KOPT-K1 (cell line): ENCODE results near the gene ERP27.

ENCODE experiments used
- H3K27ac ChIP-seq: fragments of 200-600 bp; sonication (generic); 2 replicates; pipeline ENCODE4 v1.5.1; 2016; ENCODE audit warnings: antibody characterized with exemption, mild to moderate bottlenecking, low read depth, low read length; ENCODE audit not compliant: poor library complexity, severe bottlenecking
- H3K36me3 ChIP-seq: fragments of 200-600 bp; sonication (generic); 2 replicates; pipeline ENCODE4 v1.5.1; 2017; ENCODE audit warnings: antibody characterized with exemption, mild to moderate bottlenecking, low read length, moderate library complexity; ENCODE audit not compliant: insufficient read depth
- H3K9me3 ChIP-seq: fragments of 200-600 bp; sonication (generic); 2 replicates; pipeline ENCODE4 v1.5.1; 2017; ENCODE audit warnings: antibody characterized with exemption, low read length, mild to moderate bottlenecking; ENCODE audit not compliant: insufficient read depth, poor library complexity, severe bottlenecking

ERP27 gene

GRCh38 chr12:14907953-14908352, 30.4 kb downstream of the ERP27 start:
- peaks cover 3% of the 10 kb centered on the region; the same call in 1 of the 2 replicates for H3K36me3 ChIP-seq
- H3K27ac ChIP-seq, result no peak overlapping the region
- no peaks in the 10 kb centered on the region for H3K9me3 ChIP-seq

- no peaks in the 10 kb centered on the region for H3K9me3 ChIP-seq
- no peaks in the 10 kb centered on the region for H3K36me3 ChIP-seq
- no peak overlapping the region for H3K27ac ChIP-seq
Observed at GRCh38 chr12:14906114-14906513, 32.2 kb downstream of the ERP27 start.

GRCh38 chr12:14905269-14906004, 32.9 kb downstream of the ERP27 start:
- H3K27ac ChIP-seq, result no peak overlapping the region
- H3K9me3 ChIP-seq, result no peaks in the 10 kb centered on the region
- no peaks in the 10 kb centered on the region for H3K36me3 ChIP-seq

- no peaks in the 10 kb centered on the region for H3K36me3 ChIP-seq
Observed at GRCh38 chr12:14904854-14905253, 33.5 kb downstream of the ERP27 start.

GRCh38 chr12:14903386-14904098, 34.8 kb downstream of the ERP27 start:
- Histone ChIP-seq H3K9me3 (no peaks in the 10 kb centered on the region), H3K36me3 (no peaks in the 10 kb centered on the region), H3K27ac (no peak overlapping the region)

More at GRCh38 chr12:14904854-14905253, 33.5 kb downstream of the ERP27 start:
- Histone ChIP-seq H3K27ac (no peak overlapping the region), H3K9me3 (no peaks in the 10 kb centered on the region)

- H3K27ac ChIP-seq, result no peak overlapping the region
- H3K9me3 ChIP-seq, result no peaks in the 10 kb centered on the region
- no peaks in the 10 kb centered on the region for H3K36me3 ChIP-seq
Observed at GRCh38 chr12:14902465-14902864, 35.9 kb downstream of the ERP27 start.

GRCh38 chr12:14901228-14901562, 37.1 kb downstream of the ERP27 start:
- no peak overlapping the region for H3K27ac ChIP-seq
- no peaks in the 10 kb centered on the region for H3K9me3 ChIP-seq
- no peaks in the 10 kb centered on the region for H3K36me3 ChIP-seq

- H3K36me3 ChIP-seq, result no peaks in the 10 kb centered on the region
- no peaks in the 10 kb centered on the region for H3K9me3 ChIP-seq
- no peak overlapping the region for H3K27ac ChIP-seq
Observed at GRCh38 chr12:14900521-14901227, 37.7 kb downstream of the ERP27 start.

- no peaks in the 10 kb centered on the region for H3K9me3 ChIP-seq
- H3K36me3 ChIP-seq, result no peaks in the 10 kb centered on the region
- H3K27ac ChIP-seq, result no peak overlapping the region
Observed at GRCh38 chr12:14896521-14897169, 41.7 kb downstream of the ERP27 start.

- Histone ChIP-seq H3K27ac (no peak overlapping the region), H3K36me3 (no peaks in the 10 kb centered on the region), H3K9me3 (no peaks in the 10 kb centered on the region)
Observed at GRCh38 chr12:14893506-14894250, 44.7 kb downstream of the ERP27 start.

GRCh38 chr12:14892726-14893505, 45.4 kb downstream of the ERP27 start:
- no peak overlapping the region for H3K27ac ChIP-seq
- no peaks in the 10 kb centered on the region for H3K36me3 ChIP-seq
- H3K9me3 ChIP-seq, result no peaks in the 10 kb centered on the region

- Histone ChIP-seq H3K36me3 (no peaks in the 10 kb centered on the region), H3K27ac (no peak overlapping the region), H3K9me3 (no peaks in the 10 kb centered on the region)
Observed at GRCh38 chr12:14890701-14891100, 47.6 kb downstream of the ERP27 start.

- H3K27ac ChIP-seq, result no peak overlapping the region
Observed at GRCh38 chr12:14886271-14886670, 52.1 kb downstream of the ERP27 start.

GRCh38 chr12:14885718-14886221, 52.6 kb downstream of the ERP27 start, which contains the start of gene MGP:
Gene MGP, minus strand, starts transcription at chr12:14885854. Its CDS starts 63 bp downstream, at chr12:14885791.
- Histone ChIP-seq H3K27ac (no peak within 1 kb of the TSS), H3K9me3 (no peaks in the 10 kb centered on the region), H3K36me3 (no peaks in the 10 kb centered on the region)

More at GRCh38 chr12:14886271-14886670, 52.1 kb downstream of the ERP27 start:
- Histone ChIP-seq H3K9me3 (no peaks in the 10 kb centered on the region), H3K36me3 (no peaks in the 10 kb centered on the region)
